ENCODE measurements around the gene C11orf87.

Gene C11orf87

DNA sequence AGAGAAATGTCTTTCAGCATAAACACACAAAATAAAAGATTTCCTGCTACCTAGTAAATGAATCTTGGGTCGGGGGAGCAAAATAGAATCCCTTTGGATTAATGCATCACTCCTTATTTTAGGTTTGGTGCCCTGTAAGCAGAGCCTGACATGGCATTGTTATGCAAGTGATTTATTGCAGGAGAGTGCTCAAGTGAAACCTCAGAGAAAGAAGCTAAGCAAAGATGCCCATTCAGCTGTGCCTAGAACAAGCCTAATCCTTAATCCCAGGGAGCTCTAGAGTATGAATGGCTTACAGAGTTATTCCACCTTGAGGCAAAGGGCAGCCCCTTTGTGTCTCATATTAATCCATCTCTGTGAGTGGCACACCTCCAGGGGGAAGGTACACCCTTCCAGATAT, 21.1 kb downstream of the C11orf87 start:
- no peak for DNase-seq (ENCODE audit: low read depth in 2 of 2)

DNA sequence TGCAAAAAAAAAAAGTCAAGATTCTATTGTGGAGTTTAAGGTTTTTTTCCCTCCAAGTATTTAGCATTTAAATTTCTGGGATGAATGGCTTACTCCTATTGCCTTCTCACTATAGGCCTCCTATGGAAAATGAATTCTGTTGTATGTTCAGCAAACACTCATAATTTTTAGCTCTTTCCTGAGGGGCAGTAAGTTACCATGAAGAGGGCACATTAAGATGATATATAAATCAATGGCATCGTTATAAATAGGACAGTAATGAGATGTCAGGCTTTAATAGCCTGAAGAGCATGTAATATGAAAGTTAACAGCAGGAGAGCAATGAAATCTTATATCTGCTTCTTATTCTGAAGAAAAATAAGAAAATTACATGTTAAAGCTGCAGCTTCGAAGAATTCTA, 32.9 kb downstream of the C11orf87 start:
- no peak for DNase-seq (ENCODE audit: low read depth in 2 of 2)
